HG03064 (cell line): ENCODE measurements around the gene AIG1.
"Not testable (repeated sequence)": the region's sequence is repeated elsewhere in the genome, so short reads cannot be mapped to it uniquely, and the experiment has no call there.

Experiments used
- ATAC-seq: cut with Tn5 transposase; IDR thresholded peaks from one replicate; pipeline ENCODE4 v1.9.1; 2021; ENCODE audit warnings: low read depth; ENCODE audit not compliant: unreplicated experiment

Gene AIG1

DNA sequence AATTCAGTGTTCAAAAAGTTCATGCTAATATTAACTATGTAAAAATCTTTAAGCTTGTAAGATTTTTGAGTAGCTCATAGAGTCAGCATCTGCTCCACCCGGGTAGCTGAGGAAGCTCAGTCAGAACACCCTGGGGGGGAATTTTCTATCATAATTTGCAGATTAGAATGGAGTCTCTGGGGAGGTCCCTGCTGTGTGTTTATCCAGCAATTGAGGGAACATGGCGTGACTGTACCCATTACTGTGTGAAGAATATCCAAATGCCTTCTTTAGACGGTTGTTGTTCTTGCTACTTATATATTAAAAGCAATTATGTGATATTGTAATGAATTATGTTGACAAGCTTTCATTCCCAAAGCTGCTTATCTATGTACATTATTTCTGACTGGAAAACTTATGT, 64.8 kb downstream of the AIG1 start:
- no peak for ATAC-seq

DNA sequence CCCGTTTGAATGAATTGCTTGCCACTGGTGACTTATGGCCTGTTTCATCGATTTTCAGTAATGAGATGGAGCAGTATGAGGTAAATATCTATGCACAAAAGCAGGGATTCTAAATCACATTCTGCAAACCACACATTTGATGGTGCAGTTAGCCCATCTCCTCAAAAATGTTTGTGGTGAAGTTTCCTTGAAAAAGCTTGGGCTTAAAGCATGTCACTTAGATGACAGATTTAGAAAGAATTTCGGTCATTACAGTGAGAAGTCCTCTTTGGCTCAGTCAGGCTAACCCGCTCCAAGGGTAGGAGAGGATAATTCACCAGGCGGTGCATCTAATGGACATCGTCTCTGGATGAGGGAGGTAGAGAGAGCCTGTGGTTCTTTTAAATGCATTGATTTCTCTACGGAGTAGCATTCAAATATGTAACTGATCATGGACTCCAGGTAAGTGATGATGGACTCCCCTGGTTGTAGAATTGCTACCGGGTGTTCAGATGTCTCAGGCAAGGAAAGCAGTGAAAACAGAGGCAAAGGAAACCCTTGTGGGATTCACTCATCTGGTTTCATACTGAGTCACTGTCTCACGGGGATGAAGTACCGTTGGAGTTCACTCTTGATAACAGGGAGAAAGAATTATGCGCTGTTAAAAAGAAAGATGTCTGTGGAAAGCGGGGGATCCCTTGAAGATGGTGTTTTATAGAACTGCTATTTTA, 65.3 kb downstream of the AIG1 start:
- ATAC-seq, result no peak

DNA sequence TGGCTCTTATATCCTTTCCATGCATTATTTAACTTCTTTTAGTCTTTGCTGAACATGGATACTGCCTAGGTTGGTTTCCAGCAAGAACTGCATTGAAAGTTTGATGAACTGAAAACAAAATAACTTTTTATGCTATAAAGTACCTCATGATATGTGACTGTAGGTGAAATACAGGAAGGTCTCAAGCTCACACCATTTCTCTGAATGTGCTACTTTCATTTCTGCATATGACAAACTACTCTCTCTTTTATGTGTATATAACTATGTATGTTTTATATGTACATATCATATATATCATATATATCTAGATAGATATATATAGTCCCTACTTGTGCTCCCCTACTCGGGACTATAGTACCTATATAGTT, 65.9 kb downstream of the AIG1 start:
- no peak for ATAC-seq

DNA sequence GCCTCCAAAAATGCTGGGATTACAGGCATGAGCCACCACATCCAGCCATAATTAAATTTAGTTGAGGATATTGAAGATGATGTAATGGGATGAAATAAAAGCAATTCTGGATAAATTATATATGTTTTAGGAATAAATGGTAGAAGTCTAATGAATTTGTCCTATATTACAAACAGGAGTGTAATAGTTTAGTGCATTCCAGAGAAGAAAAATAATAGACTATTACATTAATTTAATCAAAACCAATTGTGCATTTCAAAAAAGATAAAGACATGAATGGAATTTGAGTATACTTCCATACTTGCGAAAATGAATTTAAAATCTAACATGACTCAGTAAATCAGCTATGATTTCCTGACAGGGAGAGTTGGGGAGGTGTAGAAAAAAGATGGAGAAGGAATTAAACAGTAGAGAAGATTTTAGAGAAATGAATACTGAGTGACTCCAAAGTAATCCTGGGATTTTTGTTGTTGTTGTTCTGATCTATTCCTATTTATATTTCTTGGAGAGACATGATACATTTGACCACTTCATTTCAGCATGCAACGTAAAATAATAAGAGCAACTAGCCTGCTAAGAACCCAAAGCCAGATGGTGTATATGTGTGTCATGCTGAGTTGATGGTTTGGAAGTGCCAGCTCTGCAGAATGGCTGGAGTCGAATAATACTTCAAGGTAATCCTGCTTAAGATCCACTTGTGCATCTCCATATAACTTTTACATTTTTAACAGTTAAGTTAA, 67.4 kb downstream of the AIG1 start:
- no peak for ATAC-seq

DNA sequence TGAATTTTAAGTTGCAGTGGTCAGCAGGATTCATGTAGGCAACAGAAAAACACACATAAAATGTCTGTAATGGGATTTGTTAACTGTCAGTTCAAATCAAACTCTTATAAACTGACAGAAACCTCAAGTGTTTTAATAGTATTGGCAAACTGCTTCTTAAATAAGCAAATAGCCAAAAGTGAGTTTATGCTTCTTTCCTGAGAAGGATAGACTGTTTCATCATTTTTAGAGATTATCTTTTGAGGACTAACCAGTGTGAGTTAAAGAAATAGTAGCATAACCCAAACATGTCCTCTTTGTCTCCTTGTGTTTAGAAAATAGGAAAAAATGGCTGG, 68.0 kb downstream of the AIG1 start:
- no peak for ATAC-seq

DNA sequence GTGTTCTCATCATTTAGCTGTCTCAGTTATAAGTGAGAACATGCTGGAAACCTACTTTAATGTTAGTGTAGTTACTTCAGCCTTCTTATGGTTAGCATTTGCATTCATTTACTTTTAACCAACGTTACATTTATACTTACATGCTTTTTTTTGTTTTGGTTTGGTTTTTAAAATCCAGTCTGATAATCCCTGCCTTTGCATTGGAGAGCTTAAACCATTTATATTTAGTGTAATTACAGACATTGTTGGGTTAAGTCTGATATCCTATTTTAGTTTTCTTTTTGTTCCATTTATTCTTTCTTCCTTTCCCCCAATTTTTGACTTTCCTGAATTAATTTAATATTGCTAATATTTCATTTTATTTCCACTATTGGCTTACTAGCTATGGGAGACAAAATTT, 70.2 kb downstream of the AIG1 start:
- ATAC-seq, result no peak

DNA sequence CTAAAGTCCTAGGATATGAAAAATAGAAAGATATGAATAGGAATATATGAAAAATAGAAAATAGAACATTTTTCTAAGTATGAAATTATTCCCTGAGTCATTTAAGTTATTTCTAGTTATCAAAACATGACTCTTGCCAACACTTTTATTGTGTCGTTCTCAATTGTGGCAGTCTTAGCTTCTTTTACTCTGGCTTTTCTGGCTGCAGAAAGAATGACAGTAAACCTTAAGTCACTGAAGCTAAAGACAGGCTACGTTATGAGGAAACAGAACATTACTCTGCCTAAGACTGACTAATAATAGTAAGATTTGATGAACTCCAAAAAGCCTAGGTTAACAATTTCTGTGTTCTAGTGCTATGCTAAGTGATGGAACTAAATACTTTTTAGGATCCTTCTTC, 74.6 kb downstream of the AIG1 start:
- ATAC-seq, result no peak

DNA sequence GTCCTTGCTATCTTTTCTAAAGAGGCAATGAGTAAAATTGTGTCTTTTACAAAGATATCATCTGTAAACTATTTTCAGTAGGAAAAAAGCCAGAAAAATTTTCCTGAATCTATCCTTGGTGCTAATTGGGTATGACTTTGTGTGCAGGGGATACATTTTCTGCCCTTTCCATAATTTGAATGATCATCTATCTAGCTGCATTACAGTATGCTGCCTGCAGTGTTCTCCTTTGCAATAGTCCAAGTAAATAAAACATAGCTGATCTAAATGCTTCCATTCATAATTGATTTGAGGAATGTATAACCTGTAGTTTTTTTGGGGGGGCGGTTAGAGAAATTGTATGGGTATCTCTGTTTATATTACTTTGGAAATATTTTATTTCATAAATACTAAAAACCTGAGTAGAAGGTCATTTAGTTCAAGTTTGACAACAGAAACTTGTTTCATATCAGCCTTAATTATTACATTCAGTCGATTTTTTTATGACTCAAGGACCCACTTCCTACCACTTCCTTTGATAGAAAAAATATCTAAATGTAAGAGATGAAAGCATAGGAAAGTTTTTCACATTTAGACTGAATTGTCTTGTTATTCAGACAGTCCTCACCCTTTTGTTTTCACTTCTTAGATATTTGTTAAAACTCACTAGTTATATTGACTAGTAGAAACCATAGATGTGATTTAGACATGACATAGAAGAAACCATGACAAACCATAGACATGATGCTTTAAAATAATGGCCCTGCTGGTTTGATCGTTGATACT, 75.3 kb downstream of the AIG1 start:
- no peak for ATAC-seq

DNA sequence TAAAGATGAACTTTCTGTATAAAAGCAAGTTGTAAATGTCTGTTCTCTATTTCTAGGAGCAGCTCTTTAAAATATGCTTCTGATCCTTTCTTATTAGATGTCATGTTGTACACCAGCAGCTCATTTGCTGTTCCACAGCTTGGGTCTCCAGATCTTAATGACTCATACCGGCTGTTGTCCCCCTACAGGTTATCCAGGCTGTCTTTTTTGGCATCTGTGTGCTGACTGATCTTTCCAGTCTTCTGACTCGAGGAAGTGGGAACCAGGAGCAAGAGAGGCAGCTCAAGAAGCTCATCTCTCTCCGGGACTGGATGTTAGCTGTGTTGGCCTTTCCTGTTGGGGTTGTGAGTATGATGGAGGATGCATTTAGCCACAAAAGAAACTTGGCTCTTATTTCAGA, 76.0 kb downstream of the AIG1 start:
- ATAC-seq, result no peak

DNA sequence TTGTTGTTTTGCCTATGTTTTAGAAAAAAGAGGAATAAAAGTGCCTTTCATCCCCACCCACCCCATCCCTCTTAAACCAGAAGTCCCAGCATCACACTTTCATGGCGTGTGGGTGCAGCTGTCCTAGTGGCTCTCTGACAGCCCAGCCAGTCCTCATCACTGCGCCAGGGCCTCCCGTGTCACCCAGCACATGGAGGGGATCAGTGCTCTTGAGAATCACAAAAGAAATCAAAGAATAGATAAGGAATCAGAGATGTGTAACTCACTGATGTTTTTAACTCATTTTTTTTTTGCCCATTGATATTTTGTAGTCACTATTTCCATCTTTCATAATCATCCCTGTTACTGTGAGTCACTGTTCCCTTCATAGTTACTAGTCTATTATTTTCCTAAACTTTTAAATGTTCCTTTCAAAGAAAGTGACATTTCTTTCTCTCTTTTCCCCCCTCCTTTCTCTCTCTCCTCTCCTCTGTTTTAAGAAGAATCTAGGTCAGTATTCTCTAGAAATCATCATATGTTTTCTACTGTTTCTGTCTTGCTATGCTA, 78.6 kb downstream of the AIG1 start:
- ATAC-seq, result no peak

DNA sequence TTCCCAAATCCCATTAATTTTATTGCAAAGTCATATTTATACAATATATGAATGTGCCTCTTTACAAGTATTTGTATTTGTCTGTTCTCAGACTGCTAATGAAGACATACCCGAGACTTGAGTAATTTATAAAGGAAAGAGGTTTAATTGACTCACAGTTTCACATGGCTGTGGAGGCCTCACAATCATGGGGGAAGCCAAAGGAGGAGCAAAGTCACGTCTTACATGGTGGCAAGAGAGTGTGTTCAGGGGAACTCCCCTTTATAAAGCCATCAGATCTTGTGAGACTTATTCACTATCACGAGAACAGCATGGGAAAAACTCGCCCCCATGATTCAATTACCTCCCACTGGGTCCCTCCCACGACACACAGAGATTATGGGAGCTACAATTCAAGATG, 79.2 kb downstream of the AIG1 start:
- ATAC-seq, result not testable (repeated sequence)

DNA sequence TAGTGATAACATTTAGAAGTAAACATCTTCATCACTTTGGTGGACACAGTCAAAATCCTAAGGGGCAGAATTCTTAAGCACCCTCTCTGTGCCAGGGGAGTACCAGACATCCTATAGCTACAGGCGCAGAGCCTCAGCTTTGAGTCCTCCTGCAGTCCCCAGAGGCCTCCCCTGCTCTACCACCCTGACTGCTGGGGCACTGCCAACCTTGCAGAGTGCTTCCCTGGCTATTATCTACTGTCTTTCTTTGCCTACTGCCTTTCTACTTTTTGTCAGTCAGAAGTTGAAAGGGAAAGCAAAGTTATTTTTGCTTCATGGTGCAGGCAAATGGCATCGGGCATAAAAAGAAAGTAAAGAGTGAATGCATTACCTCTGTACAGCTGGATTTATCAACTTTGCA, 80.1 kb downstream of the AIG1 start:
- ATAC-seq, result no peak

DNA sequence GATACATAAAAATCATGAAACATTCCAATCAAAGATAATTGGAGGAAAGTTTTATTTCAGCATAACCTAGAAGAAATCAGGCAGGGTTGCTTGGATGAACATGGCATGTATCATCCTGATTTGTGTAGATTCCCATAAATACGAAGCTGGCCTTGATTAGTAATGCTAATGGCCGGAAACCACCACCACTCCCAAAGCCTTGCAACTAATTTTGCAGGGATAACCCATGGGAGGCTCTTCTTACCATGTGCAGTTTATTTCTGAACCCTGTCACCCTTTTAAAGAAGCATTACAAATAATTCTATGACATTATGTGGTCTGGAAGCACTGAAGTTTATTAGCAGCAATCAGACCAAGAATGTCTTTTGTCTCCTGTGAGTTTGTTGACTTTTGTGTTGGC, 80.8 kb downstream of the AIG1 start:
- no peak for ATAC-seq

DNA sequence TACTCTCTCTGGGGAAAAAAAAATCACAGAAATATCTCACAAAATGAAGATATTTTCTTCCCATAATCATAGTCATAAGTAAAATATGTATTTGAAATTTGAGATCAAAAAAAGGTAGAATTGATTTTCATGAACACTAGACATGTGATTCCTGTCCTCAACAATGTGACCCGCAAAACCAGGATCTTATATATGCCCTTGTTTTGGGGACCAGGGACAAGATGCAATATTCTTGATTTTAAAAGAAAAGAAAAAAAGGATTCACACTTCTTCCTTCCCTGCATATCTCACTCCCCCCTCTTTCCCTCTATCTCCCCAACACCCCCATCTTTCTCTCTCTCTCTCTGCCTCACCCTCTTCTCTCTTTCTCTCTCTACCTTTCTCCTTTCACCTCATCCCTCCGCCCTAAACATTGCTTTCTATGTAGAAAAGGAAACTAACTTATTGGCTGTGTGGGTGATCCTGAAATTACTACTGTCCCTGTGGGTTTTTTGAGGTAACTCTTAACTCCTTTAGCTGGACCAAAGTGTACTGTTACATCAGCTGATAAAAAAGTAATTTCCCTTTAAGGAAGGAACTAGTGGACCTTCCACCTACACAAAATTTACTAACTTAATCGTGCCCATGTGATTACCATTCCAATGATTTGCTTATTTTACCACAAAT, 85.6 kb downstream of the AIG1 start:
- no peak for ATAC-seq

DNA sequence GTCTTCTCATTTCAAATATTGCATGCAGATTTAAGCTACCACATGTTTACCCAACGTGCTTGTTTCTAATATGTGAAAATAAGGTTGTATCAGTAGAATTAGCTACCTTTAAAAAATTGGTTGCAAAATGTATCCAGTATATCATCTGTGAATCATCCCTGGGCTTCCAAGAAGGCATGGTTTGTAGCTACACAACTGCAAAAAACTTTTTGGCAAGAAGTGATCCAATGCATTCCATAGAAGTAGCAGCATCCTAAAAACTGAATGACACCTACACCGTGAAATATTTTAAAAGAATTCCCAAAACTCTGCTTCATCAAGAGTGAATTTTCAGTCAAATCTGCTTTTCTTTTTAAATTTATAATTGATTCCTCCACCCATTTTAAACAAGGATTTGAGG, 89.1 kb downstream of the AIG1 start:
- ATAC-seq, result no peak

DNA sequence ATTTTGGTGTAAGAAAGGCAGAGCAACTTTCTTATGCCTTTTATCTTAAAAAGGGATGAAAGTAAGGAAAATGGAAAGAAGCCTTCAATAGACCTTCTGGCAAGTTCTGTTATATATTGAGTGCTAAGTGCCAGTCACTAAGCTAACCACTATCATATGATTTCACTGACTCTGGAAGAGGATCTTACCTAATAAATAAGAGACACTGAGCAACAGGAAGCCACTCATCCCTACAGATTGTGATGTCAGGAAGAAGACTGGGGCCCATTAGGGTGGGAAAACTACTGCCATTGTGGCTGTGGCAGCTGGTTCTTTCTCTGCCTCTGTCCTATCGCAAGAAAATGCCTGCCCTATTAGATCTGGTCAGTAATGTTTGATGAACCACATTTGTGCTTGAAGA, 89.6 kb downstream of the AIG1 start:
- ATAC-seq, result no peak

DNA sequence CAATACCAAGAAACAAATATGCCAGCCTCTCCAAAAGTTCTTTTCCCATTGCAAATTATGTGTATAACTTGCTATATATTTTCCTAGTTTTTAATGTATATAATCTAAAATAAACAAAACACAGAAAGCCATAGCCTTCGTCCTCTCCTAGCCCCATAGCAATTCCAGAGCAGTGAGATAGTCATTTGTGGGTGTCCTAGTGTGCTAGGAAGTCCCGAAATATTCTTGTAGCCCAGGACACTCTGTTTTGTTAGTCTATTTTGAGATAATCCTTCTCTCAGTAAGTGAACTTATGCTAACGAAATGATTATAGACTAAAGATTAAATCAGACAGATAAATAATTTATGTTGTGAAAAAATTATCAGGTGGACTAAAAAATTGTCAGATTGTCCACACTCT, 90.7 kb downstream of the AIG1 start:
- no peak for ATAC-seq

DNA sequence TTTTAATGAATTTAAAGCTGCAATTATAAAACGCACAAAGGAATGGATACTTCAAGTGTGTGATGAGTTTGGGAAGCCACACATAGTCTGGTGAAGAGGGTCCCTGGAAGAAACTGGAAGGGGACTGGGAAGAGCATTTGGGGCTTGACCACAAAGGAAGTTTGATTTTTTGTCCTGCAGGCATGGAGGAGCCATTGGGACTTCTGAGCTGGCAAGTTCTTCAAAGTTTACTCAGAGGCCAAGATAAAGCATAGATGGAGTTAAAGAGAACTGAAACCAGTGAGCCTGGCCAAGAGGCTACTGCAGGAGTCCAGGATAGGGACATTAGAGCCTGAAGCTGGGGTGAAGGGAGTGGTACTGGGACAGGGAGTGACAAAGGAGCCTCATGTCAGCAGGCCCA, 95.0 kb downstream of the AIG1 start:
- ATAC-seq, result no peak

DNA sequence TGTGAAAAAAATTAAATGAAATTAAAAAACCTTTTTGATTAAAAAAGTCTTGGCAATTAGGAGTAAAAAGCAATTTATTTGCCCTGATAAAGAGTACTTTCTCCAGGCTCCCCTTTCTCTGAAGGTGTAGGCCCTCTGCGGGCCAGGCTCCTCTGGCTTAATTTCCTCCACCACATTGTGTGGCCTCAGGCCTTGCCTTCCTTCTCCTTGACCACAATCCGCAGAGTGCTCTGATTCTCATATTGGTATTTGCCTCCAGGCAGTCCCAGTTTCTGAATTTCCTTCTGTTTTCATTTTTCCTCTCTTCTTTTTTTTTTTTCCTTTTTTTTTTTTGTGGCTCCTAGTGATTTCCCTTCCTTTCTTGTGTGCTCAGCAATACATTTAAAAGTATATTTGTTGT, 96.4 kb downstream of the AIG1 start:
- ATAC-seq, result no peak

DNA sequence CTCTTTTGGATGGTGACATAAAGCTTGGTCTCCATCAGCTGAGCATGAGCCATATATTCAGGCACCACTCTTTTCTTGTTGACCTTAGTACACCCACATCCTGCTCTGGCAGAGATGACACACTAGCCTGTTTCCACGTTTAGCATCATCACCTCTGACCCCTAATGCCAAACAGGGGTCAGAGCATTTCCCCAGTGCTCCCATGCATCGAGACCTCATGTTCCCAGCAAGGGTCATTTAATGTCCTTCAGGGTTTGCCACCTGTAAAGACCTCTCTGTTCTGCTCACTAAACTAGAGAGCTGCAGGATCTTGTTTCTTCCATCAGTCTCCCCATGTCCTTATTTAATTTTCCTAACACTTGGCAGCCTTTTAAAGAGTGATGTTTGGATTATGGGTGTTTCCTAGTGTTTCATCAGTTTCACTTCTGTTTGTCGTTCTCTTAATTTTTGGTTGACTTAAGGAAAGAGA, 97.5 kb downstream of the AIG1 start:
- ATAC-seq, result no peak

DNA sequence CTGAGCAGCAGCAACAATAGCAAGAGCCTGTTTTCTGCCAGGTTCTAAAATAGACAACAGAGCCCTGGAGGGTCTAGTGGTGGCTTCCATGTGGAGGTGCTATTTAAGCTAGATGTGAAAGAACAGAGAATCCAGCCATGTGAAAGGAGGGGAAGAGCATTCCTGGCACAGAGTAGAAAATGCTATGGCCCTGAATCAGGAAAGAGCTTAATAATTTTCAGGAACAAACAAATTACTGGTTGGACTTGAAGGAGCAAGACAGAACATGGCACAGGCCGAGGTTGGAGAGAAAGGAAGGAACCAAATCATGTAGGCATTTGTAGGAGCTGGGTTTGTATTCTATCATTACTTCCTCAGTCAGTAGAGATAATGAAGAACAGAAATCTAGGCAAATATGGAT, 98.3 kb downstream of the AIG1 start:
- ATAC-seq, result no peak
